Measurements from ENCODE around the gene NCKAP1.
"Not testable (repeated sequence)": the region's sequence is repeated elsewhere in the genome, so short reads cannot be mapped to it uniquely, and the experiment has no call there.

NCKAP1 gene

GRCh38 chr2:183038341-183039300 lies at the start of gene NCKAP1:
TSS of gene NCKAP1 (minus strand) at chr2:183038457. CDS start at chr2:183038099, 358 bp downstream.
- DNase-seq (ENCODE audit: low read depth in 2 of 2) = peak; percentile 81 to 85

- no peak for DNase-seq (ENCODE audit: low read depth in 2 of 2)
Measured at GRCh38 chr2:183081911-183082310, 43.7 kb upstream of the NCKAP1 start.

- no peak for DNase-seq (ENCODE audit: low read depth in 2 of 2)
Measured at GRCh38 chr2:183079139-183079775, 41.0 kb upstream of the NCKAP1 start.

- DNase-seq (ENCODE audit: low read depth in 2 of 2) = peak; percentile 83 to 85
Measured at GRCh38 chr2:183078464-183079138, 40.3 kb upstream of the NCKAP1 start, which contains the start of gene DUSP19. TSS of gene DUSP19 (plus strand) at chr2:183078747. CDS start at chr2:183078934, 187 bp downstream.

GRCh38 chr2:183078163-183078463 lies 39.9 kb upstream of the NCKAP1 start:
- DNase-seq (ENCODE audit: low read depth in 2 of 2) = no peak

- DNase-seq (ENCODE audit: low read depth in 2 of 2) = no peak
Measured at GRCh38 chr2:183072177-183072576, 33.9 kb upstream of the NCKAP1 start.

GRCh38 chr2:183070942-183071844 lies 32.9 kb upstream of the NCKAP1 start:
- no peak for DNase-seq (ENCODE audit: low read depth in 2 of 2)

GRCh38 chr2:183069174-183069573 lies 30.9 kb upstream of the NCKAP1 start:
- no peak for DNase-seq (ENCODE audit: low read depth in 2 of 2)

- no peak for DNase-seq (ENCODE audit: low read depth in 2 of 2)
Measured at GRCh38 chr2:183068561-183068960, 30.3 kb upstream of the NCKAP1 start.

GRCh38 chr2:183063083-183063482 lies 24.8 kb upstream of the NCKAP1 start:
- no peak for DNase-seq (ENCODE audit: low read depth in 2 of 2)

- no peak for DNase-seq (ENCODE audit: low read depth in 2 of 2)
Measured at GRCh38 chr2:183060571-183061231, 22.4 kb upstream of the NCKAP1 start.

GRCh38 chr2:183059561-183059960 lies 21.3 kb upstream of the NCKAP1 start:
- no peak for DNase-seq (ENCODE audit: low read depth in 2 of 2)

- no peak for DNase-seq (ENCODE audit: low read depth in 2 of 2)
Measured at GRCh38 chr2:183057333-183057985, 19.2 kb upstream of the NCKAP1 start.

- no peak for DNase-seq (ENCODE audit: low read depth in 2 of 2)
Measured at GRCh38 chr2:183049420-183049819, 11.2 kb upstream of the NCKAP1 start.

GRCh38 chr2:183047486-183048125 lies 9.3 kb upstream of the NCKAP1 start:
- not testable (repeated sequence) for DNase-seq (ENCODE audit: low read depth in 2 of 2)

- DNase-seq (ENCODE audit: low read depth in 2 of 2) = not testable (repeated sequence)
Measured at GRCh38 chr2:183043580-183043979, 5.3 kb upstream of the NCKAP1 start.

- DNase-seq (ENCODE audit: low read depth in 2 of 2) = no peak
Measured at GRCh38 chr2:183040604-183041003, 2.3 kb upstream of the NCKAP1 start.

GRCh38 chr2:183037553-183038340 lies 510 bp downstream of the NCKAP1 start:
- DNase-seq (ENCODE audit: low read depth in 2 of 2) = peak; percentile 11 to 24

- no peak for DNase-seq (ENCODE audit: low read depth in 2 of 2)
Measured at GRCh38 chr2:183037074-183037552, 1.1 kb downstream of the NCKAP1 start.

Measured in activated CD4-positive, alpha-beta T cell treated with anti-CD3 and anti-CD28 coated beads for 24 hours (primary cell).